ENCODE data around the gene TTLL13. TPM values are rescaled to one million over a fixed set of nuclear protein-coding genes. Genes with fewer than 3 reads are reported as not detected.

Gene TTLL13
- total and polyA plus RNA-seq, 12 donors, result 0.09 to 0.78 (median 0.24) TPM; not detected in 4

GRCh38 chr15:90306560-90306959 is 57.2 kb downstream of the TTLL13 start:
- TF ChIP-seq, protein P1, sequence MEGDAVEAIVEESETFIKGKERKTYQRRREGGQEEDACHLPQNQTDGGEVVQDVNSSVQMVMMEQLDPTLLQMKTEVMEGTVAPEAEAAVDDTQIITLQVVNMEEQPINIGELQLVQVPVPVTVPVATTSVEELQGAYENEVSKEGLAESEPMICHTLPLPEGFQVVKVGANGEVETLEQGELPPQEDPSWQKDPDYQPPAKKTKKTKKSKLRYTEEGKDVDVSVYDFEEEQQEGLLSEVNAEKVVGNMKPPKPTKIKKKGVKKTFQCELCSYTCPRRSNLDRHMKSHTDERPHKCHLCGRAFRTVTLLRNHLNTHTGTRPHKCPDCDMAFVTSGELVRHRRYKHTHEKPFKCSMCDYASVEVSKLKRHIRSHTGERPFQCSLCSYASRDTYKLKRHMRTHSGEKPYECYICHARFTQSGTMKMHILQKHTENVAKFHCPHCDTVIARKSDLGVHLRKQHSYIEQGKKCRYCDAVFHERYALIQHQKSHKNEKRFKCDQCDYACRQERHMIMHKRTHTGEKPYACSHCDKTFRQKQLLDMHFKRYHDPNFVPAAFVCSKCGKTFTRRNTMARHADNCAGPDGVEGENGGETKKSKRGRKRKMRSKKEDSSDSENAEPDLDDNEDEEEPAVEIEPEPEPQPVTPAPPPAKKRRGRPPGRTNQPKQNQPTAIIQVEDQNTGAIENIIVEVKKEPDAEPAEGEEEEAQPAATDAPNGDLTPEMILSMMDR (IDR thresholded peaks at IDR 0.05), result no peak
- no peaks in the 10 kb centered on the region for H3K9me3 ChIP-seq
- H3K27ac ChIP-seq, result peak overlapping the region in 1 of 10 donors; percentile 7
- WGBS, 2 donors, result 58 to 68% methylated on average over 6 of the region's 6 CpGs
- no peaks in the 10 kb centered on the region for H3K27me3 ChIP-seq
- ATAC-seq, result no peak
- intact Hi-C loops (cut with DNase I), result no loop called here
- no peak for DNase-seq
- H3K4me3 ChIP-seq, result no peak overlapping the region
- peaks cover 0 to 20% (median 5%) of the 10 kb centered on the region in 9 donors for H3K4me1 ChIP-seq
- H3K36me3 ChIP-seq, result no peaks in the 10 kb centered on the region

DNA sequence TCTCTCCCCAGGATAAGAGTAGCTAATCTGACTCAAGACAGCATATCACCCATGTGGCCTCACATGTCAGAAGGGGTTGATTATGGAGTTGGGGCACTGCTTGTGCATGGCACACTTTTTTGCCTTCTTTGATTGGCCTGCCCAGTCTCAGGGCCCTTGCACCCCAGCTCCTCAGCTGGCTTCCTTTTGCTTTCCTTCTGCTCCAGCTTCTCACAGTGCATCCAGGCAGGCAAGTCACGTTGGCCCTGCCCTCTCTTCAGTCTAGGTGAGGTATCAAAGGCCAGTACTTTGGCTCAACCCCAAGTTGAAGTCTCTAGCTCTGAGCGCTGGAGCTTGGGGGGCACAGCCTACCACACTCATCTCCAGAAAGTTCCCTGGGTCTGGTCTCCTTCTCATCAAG is 58.3 kb downstream of the TTLL13 start:
- DNase-seq (no peak), ATAC-seq (no peak)
- TF ChIP-seq, protein P1 (IDR thresholded peaks at IDR 0.05), result no peak
- Histone ChIP-seq H3K9me3 (no peaks in the 10 kb centered on the region), H3K4me3 (no peak overlapping the region), H3K4me1 (peaks cover 0 to 15% (median 2%) of the 10 kb centered on the region in 9 donors), H3K27ac (no peak overlapping the region), H3K36me3 (no peaks in the 10 kb centered on the region), H3K27me3 (no peaks in the 10 kb centered on the region)
- intact Hi-C loops (cut with DNase I), result no loop called here
- 79% methylated on average over 2 of the region's 2 CpGs for WGBS, 2 donors

DNA sequence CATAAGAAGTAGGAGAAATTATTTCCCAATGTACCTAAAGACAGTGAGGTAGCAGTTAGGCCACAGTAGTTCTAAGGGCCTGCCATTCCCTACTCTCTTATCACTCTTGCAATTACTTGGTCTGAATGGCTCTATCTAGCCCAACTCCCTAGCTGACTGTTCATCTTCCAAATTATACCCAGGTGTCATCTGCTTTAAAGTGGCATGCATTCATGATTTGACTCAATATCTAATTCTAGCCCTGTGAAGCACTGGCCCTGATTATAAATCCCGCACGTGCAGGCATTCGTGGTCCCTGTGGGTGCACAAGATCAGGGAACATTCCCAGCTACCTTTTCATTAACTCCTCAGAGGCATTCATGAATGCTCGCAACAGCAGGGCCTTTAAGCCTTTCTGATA is 59.7 kb downstream of the TTLL13 start:
- 61 to 68% methylated on average over 4 of the region's 4 CpGs for WGBS, 2 donors
- Histone ChIP-seq H3K4me1 (peaks cover 0 to 15% (median 2%) of the 10 kb centered on the region in 9 donors), H3K27me3 (no peaks in the 10 kb centered on the region), H3K36me3 (no peaks in the 10 kb centered on the region), H3K27ac (no peak overlapping the region), H3K4me3 (no peak overlapping the region), H3K9me3 (no peaks in the 10 kb centered on the region)
- TF ChIP-seq, protein P1 (IDR thresholded peaks at IDR 0.05), result no peak
- DNase-seq, result no peak
- intact Hi-C loops (cut with DNase I), result no loop called here
- ATAC-seq, result peak in 4 of 8 donors; percentile 12 to 47 (median 20)

Other genes starting within 250 kb of the TTLL13 start
- 10 to 100 TPM in 1 of 10 donors, 1 to 10 TPM in 9; 2.8 to 19.8 (median 3.9) TPM for gene ZNF710, start 248.2 kb upstream of the TTLL13 start, total RNA-seq
- 10 to 100 TPM in 1 of 2 donors, 1 to 10 TPM in 1; 3.3 to 11.0 TPM for gene ZNF710, start 248.2 kb upstream of the TTLL13 start, polyA plus RNA-seq
- gene IDH2, start 147.1 kb upstream of the TTLL13 start, total RNA-seq, result 1,000 to 10,000 TPM in 4 of 10 donors, 100 to 1,000 TPM in 6; 731 to 1,135 (median 971) TPM
- 100 to 1,000 TPM; 279 to 401 TPM for gene IDH2, start 147.1 kb upstream of the TTLL13 start, polyA plus RNA-seq
- 10 to 100 TPM in 9 of 10 donors, 1 to 10 TPM in 1; 9.9 to 76.7 (median 15.1) TPM for gene SEMA4B, start 48.2 kb upstream of the TTLL13 start, total RNA-seq
- gene SEMA4B, start 48.2 kb upstream of the TTLL13 start, polyA plus RNA-seq, result 10 to 100 TPM; 24.7 to 27.0 TPM
- 10 to 100 TPM; 70.5 to 95.6 (median 77.7) TPM for gene CIB1, start 15.6 kb upstream of the TTLL13 start, total RNA-seq
- gene CIB1, start 15.6 kb upstream of the TTLL13 start, polyA plus RNA-seq, result 100 to 1,000 TPM in 1 of 2 donors, 10 to 100 TPM in 1; 80.2 to 144 TPM
- 10 to 100 TPM; 11.4 to 16.3 (median 13.0) TPM for gene GDPGP1, start 15.3 kb upstream of the TTLL13 start, total RNA-seq
- gene GDPGP1, start 15.3 kb upstream of the TTLL13 start, polyA plus RNA-seq, result 1 to 10 TPM; 3.0 to 4.9 TPM
- gene NGRN, start 16.1 kb downstream of the TTLL13 start, total RNA-seq, result 100 to 1,000 TPM; 109 to 139 (median 119) TPM
- gene NGRN, start 16.1 kb downstream of the TTLL13 start, polyA plus RNA-seq, result 100 to 1,000 TPM in 1 of 2 donors, 10 to 100 TPM in 1; 56.5 to 119 TPM
- 10 to 100 TPM in 2 of 10 donors, 1 to 10 TPM in 8; 2.2 to 19.6 (median 7.0) TPM for gene ZNF774, start 102.7 kb downstream of the TTLL13 start, total RNA-seq
- 1 to 10 TPM; 2.8 to 4.2 TPM for gene ZNF774, start 102.7 kb downstream of the TTLL13 start, polyA plus RNA-seq
- gene IQGAP1, start 138.7 kb downstream of the TTLL13 start, total RNA-seq, result 10 to 100 TPM; 28.6 to 81.7 (median 35.0) TPM
- 10 to 100 TPM; 29.5 to 41.7 TPM for gene IQGAP1, start 138.7 kb downstream of the TTLL13 start, polyA plus RNA-seq

Data from heart right ventricle (tissue), 16 donors.